Motor neuron (in vitro differentiated cells): ENCODE data around the gene MOB1B. TPM values are rescaled to one million over a fixed set of nuclear protein-coding genes. Genes with fewer than 3 reads are reported as not detected.

Experiments used
- ATAC-seq, 8 experiments: fragments of 200-7000 bp; cut with Tn5 transposase; replicated peaks in 6 of 8; 2 replicates each; pipeline ENCODE4 v1.8.0; 2021; ENCODE audit warnings: mild to moderate bottlenecking in 8 of 8, moderate library complexity in 8 of 8
- H3K27ac ChIP-seq, 2 donors: fragments of 250-450 bp; sonication (Bioruptor Pico); 2 replicates each; pipeline ENCODE4 v1.9.0; 2021; ENCODE audit warnings: antibody characterized with exemption in 2 of 2, mild to moderate bottlenecking in 2 of 2, moderate library complexity in 1 of 2
- H3K4me1 ChIP-seq, 2 donors: fragments of 250-450 bp; sonication (Bioruptor Pico); replicated peaks in 1 of 2; 2 replicates each; pipeline ENCODE4 v1.6.1; 2021; ENCODE audit warnings: antibody characterized with exemption in 2 of 2, mild to moderate bottlenecking in 2 of 2, moderate library complexity in 1 of 2
- H3K4me3 ChIP-seq, 5 donors: fragments of 250-450 bp; sonication (Bioruptor Pico); 2 replicates each; pipeline ENCODE4 v1.9.0; 2021; ENCODE audit warnings: antibody characterized with exemption in 5 of 5, mild to moderate bottlenecking in 5 of 5, moderate library complexity in 4 of 5
- WGBS, 10 experiments: fragments of 450-650 bp; shearing (Covaris generic); methylation state at CpG; one replicate each; pipeline ENCODE4 v1.0.0; 2022; 5-methylcytosine and 5-hydroxymethylcytosine counted together
- in situ Hi-C, 9 experiments: fragments of 400-800 bp; cut with MboI; loops; one replicate each; pipeline ENCODE4 v1.15.0; 2021; ENCODE audit warnings: low sequenced_read_pairs in 9 of 9, low pct_unique_long_range_greater_than_20kb in 2 of 9; ENCODE audit not compliant: unreplicated experiment in 9 of 9
- total RNA-seq, 8 experiments: library from RNA; unstranded; fragments of 300-600 nt; gene quantifications; 2 replicates each; pipeline versions ENCODE4 v1.2.3 to v1.2.4, GENCODE V29; 2022

The MOB1B gene
- total RNA-seq, 8 experiments from 2014 or later: 6.0 to 26.8 (median 19.2) TPM

DNA sequence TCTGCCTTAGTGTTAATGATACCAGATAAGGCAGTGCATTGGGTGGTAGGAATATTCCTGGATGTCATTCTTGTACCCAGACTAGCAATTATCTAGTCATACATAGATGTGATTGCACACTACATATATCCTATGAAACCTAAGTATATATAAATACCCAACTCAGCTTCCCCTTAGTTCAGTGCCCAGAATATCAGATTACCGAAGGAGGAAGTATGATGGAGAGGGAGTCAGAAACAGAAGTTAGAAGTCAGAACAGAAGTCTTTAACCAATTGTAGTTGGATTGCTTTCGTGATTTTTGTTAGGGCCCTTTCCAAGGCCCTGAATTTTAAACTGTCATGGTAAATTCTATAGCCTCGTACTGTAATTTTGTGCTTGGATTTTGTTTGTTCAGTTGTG lies 42.9 kb downstream of the MOB1B start:
- Histone ChIP-seq H3K4me1 (no peaks in the 10 kb centered on the region), H3K27ac (no peak overlapping the region), H3K4me3 (no peak overlapping the region)
- 46 to 92% (median 64%) methylated on average over 1 to 3 of the region's 3 CpGs; no CpG with 5 or more reads in 3 of the 10 experiments for WGBS, 10 experiments
- ATAC-seq: no peak
- in situ Hi-C loops: no loop called here

DNA sequence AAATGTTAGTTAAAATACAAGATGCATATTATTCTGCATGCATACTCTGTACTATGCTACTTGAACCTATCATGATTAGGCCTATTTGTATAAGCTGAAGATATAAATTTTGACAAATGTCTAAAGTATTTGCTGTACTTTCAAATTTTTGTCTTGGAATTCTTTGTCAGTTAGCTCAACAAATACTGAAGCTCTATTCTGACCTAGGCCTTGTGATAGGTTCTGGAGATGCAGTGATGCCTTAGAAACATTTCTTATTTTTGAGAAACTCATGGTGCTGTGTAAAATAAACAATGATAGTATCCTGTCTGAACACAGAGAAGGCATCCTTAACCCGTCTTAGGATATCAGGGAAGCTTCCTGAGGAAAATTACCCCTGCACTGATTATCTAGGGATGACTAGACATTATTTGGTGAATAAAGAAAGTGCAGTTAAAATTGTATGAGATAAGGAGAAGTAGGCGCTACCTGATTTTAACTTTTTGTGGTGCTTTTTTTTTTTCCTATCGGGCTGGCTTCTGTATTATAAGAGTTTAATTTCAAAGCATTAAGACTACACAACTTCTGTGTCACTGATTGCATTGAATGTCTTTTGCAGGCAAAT lies 43.4 kb downstream of the MOB1B start:
- ATAC-seq: no peak
- Histone ChIP-seq H3K27ac (no peak overlapping the region), H3K4me3 (no peak overlapping the region), H3K4me1 (no peaks in the 10 kb centered on the region)
- in situ Hi-C loops: no loop called here
- 93 to 100% (median 100%) methylated on average over 1 to 3 of the region's 3 CpGs; no CpG with 5 or more reads in 1 of the 10 experiments for WGBS, 10 experiments

DNA sequence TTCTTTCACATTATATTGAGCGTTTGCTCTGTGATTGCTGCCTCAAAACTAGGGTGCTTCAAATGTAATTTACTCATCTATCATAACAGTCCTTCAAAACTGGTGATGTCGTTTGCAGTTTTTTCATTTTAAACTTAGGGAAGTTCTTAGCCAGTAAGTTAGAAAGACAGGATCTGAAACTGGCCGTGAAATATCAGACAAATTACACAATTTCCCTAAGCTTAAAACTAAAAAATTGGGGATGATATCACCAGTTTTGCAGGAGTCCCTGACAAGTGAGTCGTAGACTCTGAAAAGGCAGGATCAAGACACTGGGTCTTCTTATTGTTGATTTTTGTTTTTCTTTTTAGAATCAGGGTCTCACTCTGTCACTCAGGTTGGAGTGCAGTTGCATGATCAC lies 44.8 kb downstream of the MOB1B start:
- ATAC-seq: no peak
- no peak overlapping the region for H3K27ac ChIP-seq

DNA sequence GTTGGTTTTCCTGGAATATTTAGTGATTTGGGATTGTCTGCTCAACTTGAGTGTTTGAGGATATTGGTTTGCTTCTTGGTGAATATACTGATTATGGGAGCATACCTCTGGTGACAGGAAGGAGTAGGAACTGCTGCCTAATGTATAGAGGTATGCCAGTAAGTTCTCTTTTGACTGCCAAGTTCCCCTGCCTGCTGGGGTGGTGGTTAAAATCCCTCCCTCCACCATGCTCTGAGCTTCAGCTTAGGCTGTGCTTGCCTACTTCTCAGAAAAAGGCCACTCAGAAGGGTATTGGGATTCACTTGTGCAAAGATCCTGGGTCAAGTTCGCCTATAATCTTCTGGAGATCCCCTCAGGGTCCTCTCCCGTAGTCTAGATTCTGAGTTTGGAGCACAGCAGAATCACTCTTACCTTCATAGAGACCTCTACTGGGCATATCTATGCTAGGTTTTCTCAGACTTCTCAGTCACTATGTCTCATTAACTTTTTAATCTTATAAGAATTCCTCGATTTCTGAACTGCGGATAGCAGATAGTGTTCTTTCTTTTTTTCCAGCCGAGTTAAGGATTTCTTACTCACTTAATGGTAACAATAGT lies 46.6 kb downstream of the MOB1B start:
- no peaks in the 10 kb centered on the region for H3K4me1 ChIP-seq
- no peak overlapping the region for H3K27ac ChIP-seq
- 88 to 100% (median 97%) methylated on average over 1 to 4 of the region's 5 CpGs; no CpG with 5 or more reads in 1 of the 10 experiments for WGBS, 10 experiments
- in situ Hi-C loops: no loop called here
- peak in 1 of 8 experiments; percentile 32 for ATAC-seq
- no peak overlapping the region for H3K4me3 ChIP-seq

More for the DNA sequence above, 44.8 kb downstream of the MOB1B start:
- WGBS, 10 experiments: 69 to 97% (median 90%) methylated on average over 2 to 4 of the region's 4 CpGs
- in situ Hi-C loops: no loop called here
- Histone ChIP-seq H3K4me1 (no peaks in the 10 kb centered on the region), H3K4me3 (no peak overlapping the region)

- in situ Hi-C loops: no loop called here
- no peak for ATAC-seq
- no peak overlapping the region for H3K27ac ChIP-seq
- WGBS, 10 experiments: 33 to 100% (median 100%) methylated on average over 1 of the region's 1 CpG; no CpG with 5 or more reads in 3 of the 10 experiments
- H3K4me3 ChIP-seq: no peak overlapping the region
- H3K4me1 ChIP-seq: no peaks in the 10 kb centered on the region
Observed at GRCh38 chr4:70954032-70954431, 51.9 kb downstream of the MOB1B start.

GRCh38 chr4:70956549-70957210 lies 54.5 kb downstream of the MOB1B start:
- Histone ChIP-seq H3K27ac (no peak overlapping the region), H3K4me3 (no peak overlapping the region), H3K4me1 (no peaks in the 10 kb centered on the region)
- 80 to 100% (median 93%) methylated on average over 1 to 5 of the region's 5 CpGs; no CpG with 5 or more reads in 1 of the 10 experiments for WGBS, 10 experiments
- no peak for ATAC-seq
- in situ Hi-C loops: no loop called here

GRCh38 chr4:70958681-70959080 lies 56.5 kb downstream of the MOB1B start:
- no peak for ATAC-seq
- Histone ChIP-seq H3K4me3 (no peak overlapping the region), H3K27ac (no peak overlapping the region), H3K4me1 (no peaks in the 10 kb centered on the region)
- in situ Hi-C loops: no loop called here
- WGBS, 10 experiments: 17 to 100% (median 90%) methylated on average over 1 to 3 of the region's 3 CpGs; no CpG with 5 or more reads in 1 of the 10 experiments

GRCh38 chr4:70969076-70969475 lies 66.9 kb downstream of the MOB1B start:
- ATAC-seq: no peak
- 87 to 100% (median 96%) methylated on average over 1 to 5 of the region's 7 CpGs; no CpG with 5 or more reads in 2 of the 10 experiments for whole genome bisulfite sequencing, 10 experiments
- no peak overlapping the region for H3K27ac ChIP-seq
- in situ Hi-C loops: no loop called here
- no peak overlapping the region for H3K4me3 ChIP-seq
- H3K4me1 ChIP-seq: no peaks in the 10 kb centered on the region

DNA sequence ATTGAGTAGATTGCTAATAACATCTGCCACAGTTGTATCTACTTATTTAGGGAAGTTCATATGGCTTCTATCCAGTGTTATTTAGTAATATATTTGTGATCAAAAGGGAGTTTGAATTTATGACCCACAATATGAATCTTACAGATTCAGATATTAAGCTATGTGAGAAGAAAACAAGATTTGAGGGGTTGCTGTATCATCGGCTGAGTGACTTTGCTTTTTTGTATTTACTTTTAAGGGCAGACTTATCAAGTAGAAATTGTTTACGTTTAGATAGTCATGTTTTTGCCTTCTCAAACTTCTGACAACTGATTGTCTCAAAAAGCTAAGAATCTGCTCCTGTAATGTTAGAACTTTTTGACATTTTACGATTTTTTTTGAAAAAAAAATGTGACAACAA lies 74.1 kb downstream of the MOB1B start:
- Histone ChIP-seq H3K27ac (no peak overlapping the region), H3K4me1 (no peaks in the 10 kb centered on the region), H3K4me3 (no peak overlapping the region)
- in situ Hi-C loops: no loop called here
- WGBS, 10 experiments: 67 to 96% (median 84%) methylated on average over 1 to 3 of the region's 3 CpGs; no CpG with 5 or more reads in 2 of the 10 experiments
- no peak for ATAC-seq

DNA sequence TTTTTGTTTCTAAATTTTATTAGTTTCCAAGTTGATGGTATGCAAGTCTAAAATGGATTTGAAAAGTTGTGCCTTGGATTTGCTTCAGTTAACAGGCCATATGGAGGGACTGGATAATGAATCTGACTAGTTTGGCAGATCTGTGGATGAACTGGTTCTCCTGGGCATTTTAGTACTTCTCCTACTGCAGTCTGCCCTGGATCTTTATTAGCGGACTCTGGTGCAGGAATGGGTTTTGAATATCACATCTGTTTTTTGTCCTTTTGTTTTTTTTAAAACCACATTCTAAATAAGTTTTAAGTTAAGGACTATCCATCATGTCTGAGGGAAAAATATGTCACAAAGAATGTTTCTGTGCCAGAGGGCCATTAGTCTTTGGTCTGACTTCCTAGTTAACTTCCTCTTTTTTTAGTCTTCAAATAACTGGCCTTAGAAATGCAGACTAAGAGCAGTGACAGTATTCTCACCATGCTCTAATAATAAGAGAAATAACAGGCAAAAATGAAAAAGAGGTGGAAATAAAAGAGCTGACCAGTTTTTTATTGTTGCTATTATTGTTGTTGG lies 77.4 kb downstream of the MOB1B start:
- Histone ChIP-seq H3K27ac (no peak overlapping the region), H3K4me3 (no peak overlapping the region), H3K4me1 (no peaks in the 10 kb centered on the region)
- no peak for ATAC-seq
- WGBS, 10 experiments: 92 to 100% (median 100%) methylated on average over 1 of the region's 1 CpG
- in situ Hi-C loops: no loop called here

- no peak overlapping the region for H3K27ac ChIP-seq
Observed at GRCh38 chr4:70980196-70980595, 78.0 kb downstream of the MOB1B start.

DNA sequence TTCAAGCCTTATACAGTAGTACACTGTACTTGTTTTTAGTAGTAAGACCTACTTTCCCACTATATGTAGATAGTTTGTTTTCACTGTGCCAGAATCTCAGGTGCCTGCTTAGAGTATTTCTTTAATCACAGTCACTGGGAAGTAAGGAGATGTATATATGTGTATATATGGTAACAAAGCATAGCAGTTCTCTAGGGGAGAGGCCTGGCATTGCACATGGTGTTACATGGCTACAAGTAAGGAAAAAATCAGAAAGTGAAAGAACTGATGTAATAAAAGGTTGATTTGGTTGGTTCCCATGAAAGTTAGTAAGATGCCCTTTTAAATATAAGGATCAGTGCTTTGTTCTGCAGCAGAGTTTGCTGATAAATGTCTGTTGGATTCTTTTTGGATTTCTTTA lies 81.9 kb downstream of the MOB1B start:
- Histone ChIP-seq H3K4me3 (no peak overlapping the region), H3K4me1 (no peaks in the 10 kb centered on the region), H3K27ac (no peak overlapping the region)
- no peak for ATAC-seq
- in situ Hi-C loops: no loop called here

More at GRCh38 chr4:70980196-70980595, 78.0 kb downstream of the MOB1B start:
- Histone ChIP-seq H3K4me1 (no peaks in the 10 kb centered on the region), H3K4me3 (no peak overlapping the region)
- in situ Hi-C loops: no loop called here
- ATAC-seq: no peak

- ATAC-seq: no peak
Observed at GRCh38 chr4:70984589-70984988, 82.4 kb downstream of the MOB1B start.

More at GRCh38 chr4:70984589-70984988, 82.4 kb downstream of the MOB1B start:
- Histone ChIP-seq H3K4me3 (no peak overlapping the region), H3K27ac (no peak overlapping the region), H3K4me1 (no peaks in the 10 kb centered on the region)
- WGBS, 10 experiments: 63 to 100% (median 86%) methylated on average over 1 of the region's 1 CpG; no CpG with 5 or more reads in 1 of the 10 experiments
- in situ Hi-C loops: no loop called here
